ENCODE data around the gene SCFD1.
"Not testable (repeated sequence)": the region's sequence is repeated elsewhere in the genome, so short reads cannot be mapped to it uniquely, and the experiment has no call there.

Gene SCFD1

GRCh38 chr14:30629432-30629831 is 7.3 kb downstream of the SCFD1 start:
- H3K27me3 ChIP-seq (ENCODE audit: control insufficient read depth in 5 of 5, insufficient read depth in 4 of 5, low read length in 5 of 5); H3K9me3 ChIP-seq (ENCODE audit: control insufficient read depth in 5 of 5, low read length in 5 of 5); H3K27ac ChIP-seq (ENCODE audit: low read depth, low read length); H3K4me3 ChIP-seq (ENCODE audit: low read depth in 1 of 5, low read length in 5 of 5); H3K9ac ChIP-seq (ENCODE audit: low read length in 5 of 5): not testable (repeated sequence)
- Histone ChIP-seq H3K36me3 (ENCODE audit: control insufficient read depth in 5 of 5, insufficient read depth in 5 of 5, low read length in 5 of 5) (peaks cover 7 to 24% (median 14%) of the 10 kb centered on the region in 5 donors), H3K4me1 (ENCODE audit: control insufficient read depth in 5 of 5, insufficient read depth in 5 of 5, low read length in 5 of 5) (peaks cover 0 to 15% (median 12%) of the 10 kb centered on the region in 5 donors)

- no peak overlapping the region for H3K27ac ChIP-seq (ENCODE audit: low read depth, low read length)
- H3K36me3 ChIP-seq (ENCODE audit: control insufficient read depth in 5 of 5, insufficient read depth in 5 of 5, low read length in 5 of 5): peaks cover 15 to 32% (median 20%) of the 10 kb centered on the region in 5 donors
- no peak overlapping the region for H3K9ac ChIP-seq (ENCODE audit: low read length in 5 of 5)
Measured at GRCh38 chr14:30630248-30630647, 8.1 kb downstream of the SCFD1 start.

GRCh38 chr14:30632730-30633129 is 10.6 kb downstream of the SCFD1 start:
- Histone ChIP-seq H3K4me1 (ENCODE audit: control insufficient read depth in 5 of 5, insufficient read depth in 5 of 5, low read length in 5 of 5) (peaks cover 0 to 11% (median 0%) of the 10 kb centered on the region in 5 donors), H3K36me3 (ENCODE audit: control insufficient read depth in 5 of 5, insufficient read depth in 5 of 5, low read length in 5 of 5) (peaks cover 17 to 40% (median 23%) of the 10 kb centered on the region in 5 donors), H3K4me3 (ENCODE audit: low read depth in 1 of 5, low read length in 5 of 5) (no peak overlapping the region), H3K27ac (ENCODE audit: low read depth, low read length) (no peak overlapping the region), H3K27me3 (ENCODE audit: control insufficient read depth in 5 of 5, insufficient read depth in 4 of 5, low read length in 5 of 5) (no peaks in the 10 kb centered on the region), H3K9ac (ENCODE audit: low read length in 5 of 5) (no peak overlapping the region), H3K9me3 (ENCODE audit: control insufficient read depth in 5 of 5, low read length in 5 of 5) (no peaks in the 10 kb centered on the region)

More at GRCh38 chr14:30630248-30630647, 8.1 kb downstream of the SCFD1 start:
- Histone ChIP-seq H3K4me3 (ENCODE audit: low read depth in 1 of 5, low read length in 5 of 5) (no peak overlapping the region), H3K9me3 (ENCODE audit: control insufficient read depth in 5 of 5, low read length in 5 of 5) (no peaks in the 10 kb centered on the region), H3K27me3 (ENCODE audit: control insufficient read depth in 5 of 5, insufficient read depth in 4 of 5, low read length in 5 of 5) (no peaks in the 10 kb centered on the region), H3K4me1 (ENCODE audit: control insufficient read depth in 5 of 5, insufficient read depth in 5 of 5, low read length in 5 of 5) (peaks cover 0 to 12% (median 9%) of the 10 kb centered on the region in 5 donors)

GRCh38 chr14:30638926-30639325 is 16.8 kb downstream of the SCFD1 start:
- Histone ChIP-seq H3K27me3 (ENCODE audit: control insufficient read depth in 5 of 5, insufficient read depth in 4 of 5, low read length in 5 of 5) (no peaks in the 10 kb centered on the region), H3K4me1 (ENCODE audit: control insufficient read depth in 5 of 5, insufficient read depth in 5 of 5, low read length in 5 of 5) (peaks cover 0 to 25% (median 0%) of the 10 kb centered on the region in 5 donors), H3K36me3 (ENCODE audit: control insufficient read depth in 5 of 5, insufficient read depth in 5 of 5, low read length in 5 of 5) (peaks cover 9 to 36% (median 26%) of the 10 kb centered on the region in 5 donors), H3K9ac (ENCODE audit: low read length in 5 of 5) (peak overlapping the region in 2 of 5 donors; percentile 35 to 46), H3K27ac (ENCODE audit: low read depth, low read length) (peak overlapping the region; percentile 57), H3K4me3 (ENCODE audit: low read depth in 1 of 5, low read length in 5 of 5) (no peak overlapping the region), H3K9me3 (ENCODE audit: control insufficient read depth in 5 of 5, low read length in 5 of 5) (peaks cover 0 to under 1% (median 0%) of the 10 kb centered on the region in 5 donors)

- no peak overlapping the region for H3K4me3 ChIP-seq (ENCODE audit: low read depth in 1 of 5, low read length in 5 of 5)
- H3K27me3 ChIP-seq (ENCODE audit: control insufficient read depth in 5 of 5, insufficient read depth in 4 of 5, low read length in 5 of 5): no peaks in the 10 kb centered on the region
- peak overlapping the region in 1 of 5 donors; percentile 1 for H3K9ac ChIP-seq (ENCODE audit: low read length in 5 of 5)
- no peak overlapping the region for H3K27ac ChIP-seq (ENCODE audit: low read depth, low read length)
- peaks cover 0 to 25% (median 0%) of the 10 kb centered on the region in 5 donors for H3K4me1 ChIP-seq (ENCODE audit: control insufficient read depth in 5 of 5, insufficient read depth in 5 of 5, low read length in 5 of 5)
- peaks cover 0 to 18% (median 7%) of the 10 kb centered on the region in 5 donors for H3K9me3 ChIP-seq (ENCODE audit: control insufficient read depth in 5 of 5, low read length in 5 of 5)
- peaks cover 8 to 37% (median 19%) of the 10 kb centered on the region in 5 donors for H3K36me3 ChIP-seq (ENCODE audit: control insufficient read depth in 5 of 5, insufficient read depth in 5 of 5, low read length in 5 of 5)
Measured at GRCh38 chr14:30641207-30641606, 19.1 kb downstream of the SCFD1 start.

GRCh38 chr14:30644462-30644861 is 22.3 kb downstream of the SCFD1 start:
- H3K27me3 ChIP-seq (ENCODE audit: control insufficient read depth in 5 of 5, insufficient read depth in 4 of 5, low read length in 5 of 5); H3K4me1 ChIP-seq (ENCODE audit: control insufficient read depth in 5 of 5, insufficient read depth in 5 of 5, low read length in 5 of 5); H3K4me3 ChIP-seq (ENCODE audit: low read depth in 1 of 5, low read length in 5 of 5); H3K9ac ChIP-seq (ENCODE audit: low read length in 5 of 5); H3K27ac ChIP-seq (ENCODE audit: low read depth, low read length): not testable (repeated sequence)
- H3K36me3 ChIP-seq (ENCODE audit: control insufficient read depth in 5 of 5, insufficient read depth in 5 of 5, low read length in 5 of 5): peaks cover 13 to 41% (median 19%) of the 10 kb centered on the region in 5 donors
- H3K9me3 ChIP-seq (ENCODE audit: control insufficient read depth in 5 of 5, low read length in 5 of 5): peaks cover 0 to 18% (median 7%) of the 10 kb centered on the region in 5 donors

GRCh38 chr14:30645600-30645999 is 23.5 kb downstream of the SCFD1 start:
- Histone ChIP-seq H3K9me3 (ENCODE audit: control insufficient read depth in 5 of 5, low read length in 5 of 5) (peaks cover 0 to 18% (median 7%) of the 10 kb centered on the region in 5 donors), H3K36me3 (ENCODE audit: control insufficient read depth in 5 of 5, insufficient read depth in 5 of 5, low read length in 5 of 5) (peaks cover 18 to 45% (median 27%) of the 10 kb centered on the region in 5 donors), H3K4me1 (ENCODE audit: control insufficient read depth in 5 of 5, insufficient read depth in 5 of 5, low read length in 5 of 5) (no peaks in the 10 kb centered on the region), H3K27me3 (ENCODE audit: control insufficient read depth in 5 of 5, insufficient read depth in 4 of 5, low read length in 5 of 5) (no peaks in the 10 kb centered on the region), H3K4me3 (ENCODE audit: low read depth in 1 of 5, low read length in 5 of 5) (no peak overlapping the region), H3K27ac (ENCODE audit: low read depth, low read length) (no peak overlapping the region), H3K9ac (ENCODE audit: low read length in 5 of 5) (no peak overlapping the region)

GRCh38 chr14:30648471-30648870 is 26.4 kb downstream of the SCFD1 start:
- no peaks in the 10 kb centered on the region for H3K4me1 ChIP-seq (ENCODE audit: control insufficient read depth in 5 of 5, insufficient read depth in 5 of 5, low read length in 5 of 5)
- H3K27me3 ChIP-seq (ENCODE audit: control insufficient read depth in 5 of 5, insufficient read depth in 4 of 5, low read length in 5 of 5): no peaks in the 10 kb centered on the region
- peaks cover 31 to 53% (median 44%) of the 10 kb centered on the region in 5 donors for H3K36me3 ChIP-seq (ENCODE audit: control insufficient read depth in 5 of 5, insufficient read depth in 5 of 5, low read length in 5 of 5)
- no peak overlapping the region for H3K9ac ChIP-seq (ENCODE audit: low read length in 5 of 5)
- no peak overlapping the region for H3K4me3 ChIP-seq (ENCODE audit: low read depth in 1 of 5, low read length in 5 of 5)
- H3K9me3 ChIP-seq (ENCODE audit: control insufficient read depth in 5 of 5, low read length in 5 of 5): peaks cover 0 to 18% (median 7%) of the 10 kb centered on the region in 5 donors
- H3K27ac ChIP-seq (ENCODE audit: low read depth, low read length): no peak overlapping the region

GRCh38 chr14:30651937-30652336 is 29.8 kb downstream of the SCFD1 start:
- Histone ChIP-seq H3K4me3 (ENCODE audit: low read depth in 1 of 5, low read length in 5 of 5) (no peak overlapping the region), H3K9me3 (ENCODE audit: control insufficient read depth in 5 of 5, low read length in 5 of 5) (no peaks in the 10 kb centered on the region), H3K27ac (ENCODE audit: low read depth, low read length) (no peak overlapping the region), H3K27me3 (ENCODE audit: control insufficient read depth in 5 of 5, insufficient read depth in 4 of 5, low read length in 5 of 5) (no peaks in the 10 kb centered on the region), H3K4me1 (ENCODE audit: control insufficient read depth in 5 of 5, insufficient read depth in 5 of 5, low read length in 5 of 5) (peaks cover 0 to 7% (median 0%) of the 10 kb centered on the region in 5 donors), H3K36me3 (ENCODE audit: control insufficient read depth in 5 of 5, insufficient read depth in 5 of 5, low read length in 5 of 5) (peaks cover 35 to 58% (median 46%) of the 10 kb centered on the region in 5 donors), H3K9ac (ENCODE audit: low read length in 5 of 5) (no peak overlapping the region)

GRCh38 chr14:30655124-30655523 is 33.0 kb downstream of the SCFD1 start:
- peaks cover 38 to 54% (median 50%) of the 10 kb centered on the region in 5 donors for H3K36me3 ChIP-seq (ENCODE audit: control insufficient read depth in 5 of 5, insufficient read depth in 5 of 5, low read length in 5 of 5)
- H3K27me3 ChIP-seq (ENCODE audit: control insufficient read depth in 5 of 5, insufficient read depth in 4 of 5, low read length in 5 of 5): no peaks in the 10 kb centered on the region
- H3K4me1 ChIP-seq (ENCODE audit: control insufficient read depth in 5 of 5, insufficient read depth in 5 of 5, low read length in 5 of 5): peaks cover 0 to 7% (median 0%) of the 10 kb centered on the region in 5 donors
- H3K9me3 ChIP-seq (ENCODE audit: control insufficient read depth in 5 of 5, low read length in 5 of 5): no peaks in the 10 kb centered on the region
- no peak overlapping the region for H3K27ac ChIP-seq (ENCODE audit: low read depth, low read length)
- H3K4me3 ChIP-seq (ENCODE audit: low read depth in 1 of 5, low read length in 5 of 5): no peak overlapping the region
- no peak overlapping the region for H3K9ac ChIP-seq (ENCODE audit: low read length in 5 of 5)
